HepG2 (cell line): Measurements from ENCODE around the gene GNAI2. TPM values are rescaled to one million over a fixed set of nuclear protein-coding genes. Genes with fewer than 3 reads are reported as not detected.

Experiments
- DNMT1 ChIP-seq: sonication (generic); formaldehyde crosslinking; IDR thresholded peaks from 2 replicates; pipeline ENCODE4 v1.5.1; 2020; ENCODE audit warnings: mild to moderate bottlenecking, missing genetic modification reagents
- HNRNPUL1 ChIP-seq: fragments of 200-400 bp; formaldehyde crosslinking; IDR thresholded peaks from 2 replicates; pipeline ENCODE4 v1.6.1; 2017; ENCODE audit warnings: low read depth, mild to moderate bottlenecking, low read length, moderate library complexity
- HOXA3 ChIP-seq: sonication (generic); formaldehyde crosslinking; IDR thresholded peaks from 2 replicates; pipeline ENCODE4 v1.5.0; 2020; ENCODE audit warnings: missing genetic modification reagents
- JUND ChIP-seq: sonication (generic); formaldehyde crosslinking; IDR thresholded peaks from 2 replicates; pipeline ENCODE4 v1.8.0; 2022; ENCODE audit warnings: mild to moderate bottlenecking, missing genetic modification reagents
- NCOA1 ChIP-seq: sonication (generic); formaldehyde crosslinking; IDR thresholded peaks from 2 replicates; pipeline ENCODE4 v1.9.0; 2021; ENCODE audit warnings: missing genetic modification reagents
- SPEN ChIP-seq: sonication (generic); formaldehyde crosslinking; IDR thresholded peaks from 2 replicates; pipeline ENCODE4 v1.5.1; 2020; ENCODE audit warnings: low read depth, mild to moderate bottlenecking, missing genetic modification reagents
- TCF7 ChIP-seq: sonication (generic); IDR thresholded peaks from 2 replicates; pipeline ENCODE4 v1.6.1; 2016; ENCODE audit warnings: antibody characterized with exemption, low read depth
- TP53 ChIP-seq: sonication (generic); formaldehyde crosslinking; conservative IDR thresholded peaks from 2 replicates; pipeline ENCODE4 v1.4.0; 2020; ENCODE audit warnings: missing genetic modification reagents
- ZEB1 ChIP-seq: IDR thresholded peaks from 2 replicates; pipeline ENCODE4 v1.6.1; 2012; ENCODE audit warnings: mild to moderate bottlenecking, low read depth, inconsistent platforms; ENCODE audit not compliant: insufficient replicate concordance
- ZFP82 ChIP-seq: sonication (generic); formaldehyde crosslinking; IDR thresholded peaks from 2 replicates; pipeline ENCODE4 v1.5.1; 2020; ENCODE audit warnings: mild to moderate bottlenecking, missing genetic modification reagents, borderline replicate concordance
- ZNF552 ChIP-seq: sonication (generic); formaldehyde crosslinking; IDR thresholded peaks from 2 replicates; pipeline ENCODE4 v1.9.0; 2022; ENCODE audit warnings: missing genetic modification reagents, mild to moderate bottlenecking, borderline replicate concordance
- ZNF615 ChIP-seq: sonication (generic); formaldehyde crosslinking; IDR thresholded peaks from 2 replicates; pipeline ENCODE4 v1.5.0; 2020; ENCODE audit warnings: mild to moderate bottlenecking, missing genetic modification reagents, borderline replicate concordance
- polyA plus RNA-seq, 8 experiments: library from polyadenylated mRNA; depleted of rRNA in 3 of 8; stranded (reverse) in 7 of 8; unstranded in 1 of 8; fragments of >200 nt; fragmentation: Illumina TruSeq in 4 of 8; extraction: Trizol in 4 of 8; gene quantifications; 2 replicates each; pipeline versions ENCODE4 v1.2.1 to v1.2.3, GENCODE V29; 2011 to 2016; ENCODE audit warnings: low read depth in 4 of 8, missing spikeins in 1 of 8, mixed read lengths in 1 of 8; ENCODE audit not compliant: insufficient read depth in 1 of 8
- total RNA-seq, 5 experiments: library from RNA; depleted of rRNA; stranded (reverse); fragments of >200 nt; fragmentation: Illumina TruSeq; extraction: Trizol; gene quantifications; 2 replicates each; pipeline ENCODE4 v1.2.3, GENCODE V29; 2016; ENCODE audit warnings: low read depth in 1 of 5
- TF ChIP-seq, protein P1 (sequence below): sonication (generic); formaldehyde crosslinking; IDR thresholded peaks from 2 replicates; pipeline ENCODE4 v1.5.0; 2020; ENCODE audit warnings: mild to moderate bottlenecking, missing genetic modification reagents, borderline replicate concordance
- TF ChIP-seq, protein P2 (sequence below): sonication (generic); formaldehyde crosslinking; IDR thresholded peaks from 2 replicates; pipeline ENCODE4 v1.5.1; 2020; ENCODE audit warnings: missing genetic modification reagents, mild to moderate bottlenecking, borderline replicate concordance
- TF ChIP-seq, protein P3 (sequence below): sonication (generic); formaldehyde crosslinking; IDR thresholded peaks from 2 replicates; pipeline ENCODE4 v1.5.0; 2020; ENCODE audit warnings: mild to moderate bottlenecking, missing genetic modification reagents
- TF ChIP-seq, protein P4 (sequence below): sonication (generic); formaldehyde crosslinking; IDR thresholded peaks from 2 replicates; pipeline ENCODE4 v1.4.0; 2020; ENCODE audit warnings: missing genetic modification reagents, borderline replicate concordance

Gene GNAI2
- total and polyA plus RNA-seq, 2 of the 13 experiments (the other 11 are each of a cell fraction or from before 2014, with no cell fraction given): 51.1 to 66.2 TPM

DNA sequence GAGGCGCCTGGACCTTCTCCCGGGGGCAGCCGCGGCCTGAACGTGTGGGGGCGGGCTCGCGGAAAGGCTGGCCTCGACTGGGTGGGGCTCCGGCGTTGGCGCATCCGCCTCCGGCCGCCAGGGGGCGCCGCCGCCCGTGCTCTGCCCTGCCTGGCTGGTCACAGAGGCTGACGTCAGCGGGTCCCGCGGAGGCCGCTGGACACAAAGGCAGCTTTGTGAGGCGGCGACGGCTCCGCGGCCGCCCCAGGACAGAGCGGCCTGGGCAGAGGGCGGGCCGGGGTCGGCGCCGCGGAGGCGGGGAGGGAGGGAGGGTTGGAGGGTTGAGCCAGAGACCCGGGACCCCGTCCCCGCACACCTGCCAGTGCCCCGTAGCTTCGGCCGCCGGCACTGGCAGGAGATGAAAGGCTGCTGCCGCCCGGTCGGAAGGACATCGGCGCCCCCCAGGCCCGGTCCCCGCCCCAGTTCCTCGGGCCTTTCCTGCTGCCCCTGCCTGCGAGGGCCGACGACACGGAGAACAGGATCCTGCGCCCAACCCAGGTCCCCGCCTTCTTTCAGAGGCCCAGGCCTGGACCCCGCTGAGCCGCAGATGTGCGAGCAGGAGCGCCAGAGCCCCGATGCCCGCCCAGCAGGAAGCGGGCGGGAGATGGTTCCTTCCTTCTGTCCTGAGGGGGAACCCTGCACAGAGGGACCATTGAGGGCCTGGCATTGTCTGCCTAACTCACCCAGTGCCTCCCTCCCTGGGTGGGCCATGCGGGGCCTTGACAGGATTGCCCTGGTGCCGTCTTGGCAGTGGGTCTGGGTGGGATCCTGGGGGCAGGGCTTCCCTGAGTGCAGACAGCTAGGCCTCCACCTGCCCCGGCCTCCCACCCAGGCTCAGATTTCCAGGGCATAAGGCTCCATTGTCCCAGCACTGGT lies 24.3 kb downstream of the GNAI2 start (continued):
- TF ChIP-seq DNMT1 (CRISPR knock-in tag) (0 out of 2 replicates have a peak, but pooled peaks have one; percentile 20), ZEB1 (no peak), HOXA3 (CRISPR knock-in tag) (peak; percentile 83), SPEN (peak; percentile 77), ZNF552 (CRISPR knock-in tag) (no peak; the same call in 1 of the 2 replicates), ZNF615 (no peak), TP53 (CRISPR knock-in tag) (no peak; the same call in 1 of the 2 replicates), HNRNPUL1 (no peak; the same call in 1 of the 2 replicates), ZFP82 (CRISPR knock-in tag) (peak; percentile 73; the same call in 1 of the 2 replicates), JUND (CRISPR knock-in tag) (peak; percentile 87), NCOA1 (CRISPR knock-in tag) (no peak), TCF7 (peak; percentile 95)
- TF ChIP-seq, protein P1, sequence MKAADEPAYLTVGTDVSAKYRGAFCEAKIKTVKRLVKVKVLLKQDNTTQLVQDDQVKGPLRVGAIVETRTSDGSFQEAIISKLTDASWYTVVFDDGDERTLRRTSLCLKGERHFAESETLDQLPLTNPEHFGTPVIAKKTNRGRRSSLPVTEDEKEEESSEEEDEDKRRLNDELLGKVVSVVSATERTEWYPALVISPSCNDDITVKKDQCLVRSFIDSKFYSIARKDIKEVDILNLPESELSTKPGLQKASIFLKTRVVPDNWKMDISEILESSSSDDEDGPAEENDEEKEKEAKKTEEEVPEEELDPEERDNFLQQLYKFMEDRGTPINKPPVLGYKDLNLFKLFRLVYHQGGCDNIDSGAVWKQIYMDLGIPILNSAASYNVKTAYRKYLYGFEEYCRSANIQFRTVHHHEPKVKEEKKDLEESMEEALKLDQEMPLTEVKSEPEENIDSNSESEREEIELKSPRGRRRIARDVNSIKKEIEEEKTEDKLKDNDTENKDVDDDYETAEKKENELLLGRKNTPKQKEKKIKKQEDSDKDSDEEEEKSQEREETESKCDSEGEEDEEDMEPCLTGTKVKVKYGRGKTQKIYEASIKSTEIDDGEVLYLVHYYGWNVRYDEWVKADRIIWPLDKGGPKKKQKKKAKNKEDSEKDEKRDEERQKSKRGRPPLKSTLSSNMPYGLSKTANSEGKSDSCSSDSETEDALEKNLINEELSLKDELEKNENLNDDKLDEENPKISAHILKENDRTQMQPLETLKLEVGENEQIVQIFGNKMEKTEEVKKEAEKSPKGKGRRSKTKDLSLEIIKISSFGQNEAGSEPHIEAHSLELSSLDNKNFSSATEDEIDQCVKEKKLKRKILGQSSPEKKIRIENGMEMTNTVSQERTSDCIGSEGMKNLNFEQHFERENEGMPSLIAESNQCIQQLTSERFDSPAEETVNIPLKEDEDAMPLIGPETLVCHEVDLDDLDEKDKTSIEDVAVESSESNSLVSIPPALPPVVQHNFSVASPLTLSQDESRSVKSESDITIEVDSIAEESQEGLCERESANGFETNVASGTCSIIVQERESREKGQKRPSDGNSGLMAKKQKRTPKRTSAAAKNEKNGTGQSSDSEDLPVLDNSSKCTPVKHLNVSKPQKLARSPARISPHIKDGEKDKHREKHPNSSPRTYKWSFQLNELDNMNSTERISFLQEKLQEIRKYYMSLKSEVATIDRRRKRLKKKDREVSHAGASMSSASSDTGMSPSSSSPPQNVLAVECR: peak; percentile 65; the same call in 1 of the 2 replicates
- TF ChIP-seq, protein P2, sequence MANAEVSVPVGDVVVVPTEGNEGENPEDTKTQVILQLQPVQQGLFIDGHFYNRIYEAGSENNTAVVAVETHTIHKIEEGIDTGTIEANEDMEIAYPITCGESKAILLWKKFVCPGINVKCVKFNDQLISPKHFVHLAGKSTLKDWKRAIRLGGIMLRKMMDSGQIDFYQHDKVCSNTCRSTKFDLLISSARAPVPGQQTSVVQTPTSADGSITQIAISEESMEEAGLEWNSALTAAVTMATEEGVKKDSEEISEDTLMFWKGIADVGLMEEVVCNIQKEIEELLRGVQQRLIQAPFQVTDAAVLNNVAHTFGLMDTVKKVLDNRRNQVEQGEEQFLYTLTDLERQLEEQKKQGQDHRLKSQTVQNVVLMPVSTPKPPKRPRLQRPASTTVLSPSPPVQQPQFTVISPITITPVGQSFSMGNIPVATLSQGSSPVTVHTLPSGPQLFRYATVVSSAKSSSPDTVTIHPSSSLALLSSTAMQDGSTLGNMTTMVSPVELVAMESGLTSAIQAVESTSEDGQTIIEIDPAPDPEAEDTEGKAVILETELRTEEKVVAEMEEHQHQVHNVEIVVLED: no peak
- TF ChIP-seq, protein P3, sequence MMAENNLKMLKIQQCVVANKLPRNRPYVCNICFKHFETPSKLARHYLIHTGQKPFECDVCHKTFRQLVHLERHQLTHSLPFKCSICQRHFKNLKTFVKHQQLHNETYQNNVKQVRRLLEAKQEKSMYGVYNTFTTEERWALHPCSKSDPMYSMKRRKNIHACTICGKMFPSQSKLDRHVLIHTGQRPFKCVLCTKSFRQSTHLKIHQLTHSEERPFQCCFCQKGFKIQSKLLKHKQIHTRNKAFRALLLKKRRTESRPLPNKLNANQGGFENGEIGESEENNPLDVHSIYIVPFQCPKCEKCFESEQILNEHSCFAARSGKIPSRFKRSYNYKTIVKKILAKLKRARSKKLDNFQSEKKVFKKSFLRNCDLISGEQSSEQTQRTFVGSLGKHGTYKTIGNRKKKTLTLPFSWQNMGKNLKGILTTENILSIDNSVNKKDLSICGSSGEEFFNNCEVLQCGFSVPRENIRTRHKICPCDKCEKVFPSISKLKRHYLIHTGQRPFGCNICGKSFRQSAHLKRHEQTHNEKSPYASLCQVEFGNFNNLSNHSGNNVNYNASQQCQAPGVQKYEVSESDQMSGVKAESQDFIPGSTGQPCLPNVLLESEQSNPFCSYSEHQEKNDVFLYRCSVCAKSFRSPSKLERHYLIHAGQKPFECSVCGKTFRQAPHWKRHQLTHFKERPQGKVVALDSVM (CRISPR knock-in tag): peak; percentile 87
- TF ChIP-seq, protein P4, sequence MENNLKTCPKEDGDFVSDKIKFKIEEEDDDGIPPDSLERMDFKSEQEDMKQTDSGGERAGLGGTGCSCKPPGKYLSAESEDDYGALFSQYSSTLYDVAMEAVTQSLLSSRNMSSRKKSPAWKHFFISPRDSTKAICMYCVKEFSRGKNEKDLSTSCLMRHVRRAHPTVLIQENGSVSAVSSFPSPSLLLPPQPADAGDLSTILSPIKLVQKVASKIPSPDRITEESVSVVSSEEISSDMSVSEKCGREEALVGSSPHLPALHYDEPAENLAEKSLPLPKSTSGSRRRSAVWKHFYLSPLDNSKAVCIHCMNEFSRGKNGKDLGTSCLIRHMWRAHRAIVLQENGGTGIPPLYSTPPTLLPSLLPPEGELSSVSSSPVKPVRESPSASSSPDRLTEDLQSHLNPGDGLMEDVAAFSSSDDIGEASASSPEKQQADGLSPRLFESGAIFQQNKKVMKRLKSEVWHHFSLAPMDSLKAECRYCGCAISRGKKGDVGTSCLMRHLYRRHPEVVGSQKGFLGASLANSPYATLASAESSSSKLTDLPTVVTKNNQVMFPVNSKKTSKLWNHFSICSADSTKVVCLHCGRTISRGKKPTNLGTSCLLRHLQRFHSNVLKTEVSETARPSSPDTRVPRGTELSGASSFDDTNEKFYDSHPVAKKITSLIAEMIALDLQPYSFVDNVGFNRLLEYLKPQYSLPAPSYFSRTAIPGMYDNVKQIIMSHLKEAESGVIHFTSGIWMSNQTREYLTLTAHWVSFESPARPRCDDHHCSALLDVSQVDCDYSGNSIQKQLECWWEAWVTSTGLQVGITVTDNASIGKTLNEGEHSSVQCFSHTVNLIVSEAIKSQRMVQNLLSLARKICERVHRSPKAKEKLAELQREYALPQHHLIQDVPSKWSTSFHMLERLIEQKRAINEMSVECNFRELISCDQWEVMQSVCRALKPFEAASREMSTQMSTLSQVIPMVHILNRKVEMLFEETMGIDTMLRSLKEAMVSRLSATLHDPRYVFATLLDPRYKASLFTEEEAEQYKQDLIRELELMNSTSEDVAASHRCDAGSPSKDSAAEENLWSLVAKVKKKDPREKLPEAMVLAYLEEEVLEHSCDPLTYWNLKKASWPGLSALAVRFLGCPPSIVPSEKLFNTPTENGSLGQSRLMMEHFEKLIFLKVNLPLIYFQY (CRISPR knock-in tag): peak; percentile 84; the same call in 1 of the 2 replicates
